Measurements from ENCODE around the gene DNAAF3.
A peak's percentile ranks its signal among the peaks of the same experiment; 100 is the strongest.

DNAAF3 gene

DNA sequence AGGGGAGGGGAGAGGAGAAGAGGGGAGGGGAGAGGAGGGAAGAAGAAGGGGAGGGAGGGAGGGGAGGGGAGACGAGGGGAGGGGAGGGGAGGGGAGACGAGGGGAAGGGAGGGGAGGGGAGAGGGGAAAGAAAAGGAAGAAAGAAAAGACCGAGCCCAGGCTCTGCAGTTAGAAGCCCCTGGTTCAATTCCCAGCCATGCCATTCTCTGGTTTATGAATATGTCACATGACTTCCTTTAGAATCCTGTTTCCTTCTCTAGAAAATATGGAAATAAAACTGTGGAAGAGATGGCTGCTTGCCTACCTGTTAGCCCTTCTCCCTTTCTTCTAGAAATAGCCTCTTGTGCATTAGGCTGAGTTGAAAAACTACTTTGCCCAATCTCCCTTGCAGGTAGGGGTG lies 31.7 kb downstream of the DNAAF3 start:
- Histone ChIP-seq H3K4me3 (ENCODE audit: insufficient read length, low read depth) (no peak overlapping the region), H3K9me3 (ENCODE audit: insufficient read depth, low read length) (no peaks in the 10 kb centered on the region), H3K27me3 (ENCODE audit: insufficient read depth, insufficient read length) (no peaks in the 10 kb centered on the region), H3K36me3 (ENCODE audit: insufficient read depth, insufficient read length, low read length) (peaks cover 31% of the 10 kb centered on the region), H3K9ac (ENCODE audit: insufficient read length, low read depth) (no peak overlapping the region), H3K4me1 (ENCODE audit: insufficient read depth, insufficient read length) (peaks cover 6% of the 10 kb centered on the region)
- DNase-seq (ENCODE audit: low read depth, low spot score): no peak
- no peak for TF ChIP-seq ZNF274 (IDR thresholded peaks at IDR 0.05; ENCODE audit: low read depth, low read length)

DNA sequence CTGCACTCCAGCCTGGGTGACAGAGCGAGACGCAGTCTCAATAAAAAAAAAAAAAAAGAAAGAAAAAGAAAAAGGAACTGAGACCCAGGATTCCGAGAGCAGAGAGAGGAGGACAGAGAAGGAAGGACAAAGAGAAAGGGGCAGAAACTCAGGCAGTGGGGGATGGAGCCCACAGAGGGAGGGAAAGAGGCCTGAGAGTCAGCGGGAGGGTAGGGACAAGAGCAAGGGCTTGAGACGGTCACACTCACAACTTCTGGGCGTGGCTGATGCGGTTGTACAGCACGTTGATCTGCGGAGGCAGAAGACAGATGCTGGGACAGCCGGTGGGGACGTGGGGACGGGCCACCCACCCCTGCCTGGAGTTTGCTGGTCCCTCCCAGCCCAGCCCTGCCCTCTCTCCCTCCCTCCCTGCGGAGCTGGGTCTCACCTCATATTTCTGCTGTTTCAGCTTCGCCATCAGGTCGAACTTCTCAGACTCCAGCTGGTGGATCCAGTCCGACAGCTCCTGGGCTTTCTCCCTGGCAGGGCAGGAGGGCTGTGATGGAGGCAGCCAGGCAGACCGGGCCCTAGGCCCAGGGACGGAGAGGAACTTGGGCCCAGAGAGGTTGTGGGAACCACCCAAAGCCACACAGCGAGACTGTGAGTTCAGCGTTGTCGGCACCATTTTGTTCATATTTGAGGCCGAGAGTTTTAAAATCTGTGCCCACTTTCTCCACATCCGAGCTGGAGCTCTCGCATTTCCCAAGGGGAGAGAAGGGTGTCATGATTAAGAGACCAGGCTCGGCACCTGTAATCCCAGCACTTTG lies 32.6 kb downstream of the DNAAF3 start:
- Histone ChIP-seq H3K4me1 (ENCODE audit: insufficient read depth, insufficient read length) (peaks cover 6% of the 10 kb centered on the region), H3K9ac (ENCODE audit: insufficient read length, low read depth) (peak overlapping the region; percentile 21), H3K9me3 (ENCODE audit: insufficient read depth, low read length) (no peaks in the 10 kb centered on the region), H3K36me3 (ENCODE audit: insufficient read depth, insufficient read length, low read length) (peaks cover 31% of the 10 kb centered on the region), H3K27me3 (ENCODE audit: insufficient read depth, insufficient read length) (no peaks in the 10 kb centered on the region), H3K4me3 (ENCODE audit: insufficient read length, low read depth) (no peak overlapping the region)
- DNase-seq (ENCODE audit: low read depth, low spot score): no peak
- no peak for TF ChIP-seq ZNF274 (IDR thresholded peaks at IDR 0.05; ENCODE audit: low read depth, low read length)
- no peak for TF ChIP-seq SUZ12 (IDR thresholded peaks at IDR 0.05; ENCODE audit: extremely low read depth, insufficient read depth, insufficient read length)
- no peak for TF ChIP-seq YY1 (IDR thresholded peaks at IDR 0.05; ENCODE audit: insufficient read depth, insufficient read length)

DNA sequence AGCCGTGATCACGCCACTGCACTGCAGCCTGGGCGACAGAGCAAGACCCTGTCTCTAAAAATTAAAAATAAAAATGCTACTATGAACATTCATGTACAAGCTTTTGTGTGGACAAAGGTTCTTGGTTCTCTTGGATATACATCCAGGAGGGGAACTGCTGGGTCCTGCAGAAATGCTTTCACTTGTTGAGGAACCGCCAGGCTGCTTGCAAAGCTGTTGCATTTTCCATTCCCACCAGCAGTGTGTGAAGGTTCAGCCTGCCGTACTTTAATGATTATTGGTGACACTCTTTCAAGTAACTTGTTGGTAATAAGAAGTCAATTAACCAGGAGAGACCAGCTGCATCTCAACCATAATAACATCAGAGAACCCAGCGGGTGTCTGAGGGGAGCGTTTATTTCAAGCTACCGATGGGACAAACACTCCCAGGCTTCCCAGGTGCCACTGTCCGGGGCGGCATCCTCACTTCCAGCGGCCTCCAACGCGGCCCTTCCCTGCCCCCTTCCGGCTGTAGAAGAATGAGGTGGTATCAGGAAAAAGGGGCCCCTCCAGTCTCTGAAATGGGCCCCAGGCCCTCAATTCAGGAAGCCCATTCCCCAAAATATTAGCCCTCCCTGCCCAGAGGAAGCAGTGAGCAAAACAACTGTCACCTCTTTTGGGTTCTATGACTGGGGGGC lies 33.8 kb downstream of the DNAAF3 start:
- DNase-seq (ENCODE audit: low read depth, low spot score): no peak
- TF ChIP-seq SUZ12 (IDR thresholded peaks at IDR 0.05; ENCODE audit: extremely low read depth, insufficient read depth, insufficient read length): no peak
- H3K27me3 ChIP-seq (ENCODE audit: insufficient read depth, insufficient read length): no peaks in the 10 kb centered on the region
- peaks cover 31% of the 10 kb centered on the region for H3K36me3 ChIP-seq (ENCODE audit: insufficient read depth, insufficient read length, low read length)
- H3K4me1 ChIP-seq (ENCODE audit: insufficient read depth, insufficient read length): peaks cover 6% of the 10 kb centered on the region
- H3K4me3 ChIP-seq (ENCODE audit: insufficient read length, low read depth): no peak overlapping the region
- H3K9ac ChIP-seq (ENCODE audit: insufficient read length, low read depth): no peak overlapping the region
- H3K9me3 ChIP-seq (ENCODE audit: insufficient read depth, low read length): no peaks in the 10 kb centered on the region

DNA sequence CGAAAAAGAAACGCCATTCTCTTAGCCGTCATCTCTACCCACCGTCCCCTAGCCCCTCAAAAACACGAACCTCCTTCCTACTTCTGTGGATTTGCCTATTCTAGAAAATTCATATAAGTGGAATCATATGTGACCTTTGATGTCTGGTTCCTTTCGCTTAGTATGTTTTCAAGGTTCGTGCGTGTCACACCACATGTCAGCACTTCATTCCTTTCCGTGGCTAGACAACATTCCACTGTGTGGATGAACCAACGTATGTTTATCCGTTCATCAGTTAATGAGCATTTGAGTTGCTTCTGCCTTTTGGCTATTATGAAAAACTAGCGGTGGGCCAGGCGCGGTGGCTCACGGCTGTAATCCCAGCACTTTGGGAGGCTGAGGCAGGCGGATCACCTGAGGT lies 35.0 kb downstream of the DNAAF3 start:
- TF ChIP-seq SUZ12 (IDR thresholded peaks at IDR 0.05; ENCODE audit: extremely low read depth, insufficient read depth, insufficient read length) (no peak), YY1 (IDR thresholded peaks at IDR 0.05; ENCODE audit: insufficient read depth, insufficient read length) (no peak), ZNF274 (IDR thresholded peaks at IDR 0.05; ENCODE audit: low read depth, low read length) (no peak)
- Histone ChIP-seq H3K4me1 (ENCODE audit: insufficient read depth, insufficient read length) (peaks cover 6% of the 10 kb centered on the region), H3K9ac (ENCODE audit: insufficient read length, low read depth) (no peak overlapping the region), H3K27me3 (ENCODE audit: insufficient read depth, insufficient read length) (no peaks in the 10 kb centered on the region), H3K36me3 (ENCODE audit: insufficient read depth, insufficient read length, low read length) (peaks cover 26% of the 10 kb centered on the region), H3K9me3 (ENCODE audit: insufficient read depth, low read length) (no peaks in the 10 kb centered on the region), H3K4me3 (ENCODE audit: insufficient read length, low read depth) (no peak overlapping the region)
- DNase-seq (ENCODE audit: low read depth, low spot score): no peak

DNA sequence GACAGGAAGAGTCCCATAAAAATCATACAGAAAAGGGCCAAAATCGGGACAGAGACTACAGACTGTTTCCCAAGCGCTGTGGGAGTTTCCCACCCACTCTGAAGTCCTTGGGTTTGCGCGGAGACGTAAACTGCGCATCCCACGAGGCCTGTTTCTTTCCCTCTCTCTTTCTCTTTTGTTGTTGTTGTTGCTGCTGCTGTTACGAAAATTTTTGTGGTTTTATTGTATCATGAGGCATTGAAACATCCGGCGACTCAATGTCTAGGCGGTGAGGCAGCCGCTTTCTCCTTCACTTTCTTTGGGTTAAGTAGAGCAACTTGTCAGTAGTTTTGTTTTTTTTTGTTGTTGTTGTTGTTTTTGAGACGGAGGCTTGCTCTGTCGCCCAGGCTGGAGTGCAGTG lies 47.4 kb downstream of the DNAAF3 start:
- Histone ChIP-seq H3K9me3 (ENCODE audit: insufficient read depth, low read length) (no peaks in the 10 kb centered on the region), H3K36me3 (ENCODE audit: insufficient read depth, insufficient read length, low read length) (peaks cover 4% of the 10 kb centered on the region), H3K9ac (ENCODE audit: insufficient read length, low read depth) (peak overlapping the region; percentile 72), H3K4me3 (ENCODE audit: insufficient read length, low read depth) (peak overlapping the region; percentile 62), H3K4me1 (ENCODE audit: insufficient read depth, insufficient read length) (peaks cover 4% of the 10 kb centered on the region), H3K27me3 (ENCODE audit: insufficient read depth, insufficient read length) (no peaks in the 10 kb centered on the region)
- DNase-seq (ENCODE audit: low read depth, low spot score): no peak
- TF ChIP-seq YY1 (IDR thresholded peaks at IDR 0.05; ENCODE audit: insufficient read depth, insufficient read length) (no peak), SUZ12 (IDR thresholded peaks at IDR 0.05; ENCODE audit: extremely low read depth, insufficient read depth, insufficient read length) (no peak), ZNF274 (IDR thresholded peaks at IDR 0.05; ENCODE audit: low read depth, low read length) (no peak)

DNA sequence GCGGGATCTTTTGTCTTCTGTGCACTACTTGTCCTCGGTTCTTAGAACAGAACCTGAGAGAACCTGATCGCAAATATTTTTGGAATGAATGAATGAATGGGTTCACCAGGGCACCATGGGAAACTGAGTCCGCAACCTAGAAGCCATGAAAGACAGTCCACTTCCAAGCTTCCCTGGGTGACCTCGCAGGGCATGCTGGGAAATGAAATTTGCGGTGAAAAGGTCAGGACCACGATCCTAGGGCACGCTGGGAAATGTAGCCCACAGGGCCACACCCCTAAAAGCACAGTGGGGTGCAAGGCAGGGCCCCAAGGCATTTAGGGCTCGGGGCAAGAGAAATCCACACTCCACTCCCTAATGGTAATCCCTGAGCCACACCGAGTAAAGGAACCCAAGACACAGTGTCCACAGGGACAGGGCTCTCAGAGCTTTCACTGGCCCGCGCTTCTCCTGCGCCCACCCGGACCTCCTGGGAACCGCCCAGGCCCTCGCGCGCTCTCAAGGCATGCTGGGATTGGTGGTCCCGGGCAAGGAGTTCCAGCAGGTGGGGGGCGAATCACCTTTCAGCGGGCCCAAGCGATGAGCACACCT lies 47.9 kb downstream of the DNAAF3 start:
- TF ChIP-seq YY1 (IDR thresholded peaks at IDR 0.05; ENCODE audit: insufficient read depth, insufficient read length): peak; percentile 49
- TF ChIP-seq ZNF274 (IDR thresholded peaks at IDR 0.05; ENCODE audit: low read depth, low read length): no peak

DNA sequence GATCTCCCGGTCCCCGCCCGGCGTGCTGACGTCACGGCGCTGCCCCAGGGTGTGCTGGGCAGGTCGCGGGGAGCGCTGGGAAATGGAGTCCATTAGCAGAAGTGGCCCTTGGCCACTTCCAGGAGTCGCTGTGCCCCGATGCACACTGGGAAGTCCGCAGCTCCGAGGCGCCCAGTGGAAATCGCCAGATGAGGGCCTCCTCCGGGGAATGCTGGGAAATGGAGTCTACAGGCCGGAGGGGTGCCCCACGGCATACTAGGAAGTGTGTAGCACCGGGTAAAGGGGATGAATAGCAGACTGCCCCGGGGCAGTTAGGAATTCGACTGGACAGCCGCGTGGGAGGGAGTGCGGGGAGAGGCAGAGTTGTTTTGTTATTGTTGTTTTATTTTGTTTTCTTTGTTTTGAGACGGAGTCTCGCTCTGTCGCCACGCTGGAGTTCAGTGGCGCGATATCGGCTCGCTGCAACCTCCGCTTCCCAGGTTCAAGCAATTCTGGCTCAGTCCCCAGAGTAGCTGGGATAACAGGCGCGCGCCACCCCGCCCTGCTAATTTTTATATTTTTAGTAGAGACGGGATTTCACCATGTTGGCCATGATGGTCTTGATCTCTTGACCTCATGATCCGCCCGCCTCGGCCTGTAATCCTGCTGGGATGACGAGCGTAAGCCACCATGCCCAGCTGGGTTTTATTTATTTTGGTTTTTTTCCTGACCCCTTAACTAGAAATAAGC lies 48.6 kb downstream of the DNAAF3 start:
- Histone ChIP-seq H3K9me3 (ENCODE audit: insufficient read depth, low read length) (no peaks in the 10 kb centered on the region), H3K4me1 (ENCODE audit: insufficient read depth, insufficient read length) (peaks cover 12% of the 10 kb centered on the region), H3K36me3 (ENCODE audit: insufficient read depth, insufficient read length, low read length) (peaks cover 4% of the 10 kb centered on the region), H3K9ac (ENCODE audit: insufficient read length, low read depth) (peak overlapping the region; percentile 64), H3K27me3 (ENCODE audit: insufficient read depth, insufficient read length) (no peaks in the 10 kb centered on the region), H3K4me3 (ENCODE audit: insufficient read length, low read depth) (peak overlapping the region; percentile 62)
- DNase-seq (ENCODE audit: low read depth, low spot score): peak; percentile 94
- no peak for TF ChIP-seq ZNF274 (IDR thresholded peaks at IDR 0.05; ENCODE audit: low read depth, low read length)
- TF ChIP-seq YY1 (IDR thresholded peaks at IDR 0.05; ENCODE audit: insufficient read depth, insufficient read length): no peak
- no peak for TF ChIP-seq SUZ12 (IDR thresholded peaks at IDR 0.05; ENCODE audit: extremely low read depth, insufficient read depth, insufficient read length)

More for the DNA sequence above, 47.9 kb downstream of the DNAAF3 start:
- Histone ChIP-seq H3K27me3 (ENCODE audit: insufficient read depth, insufficient read length) (no peaks in the 10 kb centered on the region), H3K9ac (ENCODE audit: insufficient read length, low read depth) (peak overlapping the region; percentile 72), H3K4me3 (ENCODE audit: insufficient read length, low read depth) (peak overlapping the region; percentile 62), H3K9me3 (ENCODE audit: insufficient read depth, low read length) (no peaks in the 10 kb centered on the region), H3K36me3 (ENCODE audit: insufficient read depth, insufficient read length, low read length) (peaks cover 4% of the 10 kb centered on the region), H3K4me1 (ENCODE audit: insufficient read depth, insufficient read length) (peaks cover 6% of the 10 kb centered on the region)
- DNase-seq (ENCODE audit: low read depth, low spot score): peak; percentile 43
